SU-DHL-6 (cell line): ENCODE results near the gene HOXB1.

ENCODE experiments used
- CTCF ChIP-seq: fragments of 200-600 bp; sonication (generic); IDR thresholded peaks from one replicate; pipeline ENCODE4 v1.5.1; 2017; ENCODE audit warnings: antibody characterized with exemption, mild to moderate bottlenecking, low read length, moderate library complexity; ENCODE audit not compliant: insufficient read depth, poor library complexity, severe bottlenecking
- EZH2phosphoT487 ChIP-seq: fragments of 200-600 bp; sonication (generic), shearing (Covaris generic); conservative IDR thresholded peaks from 2 replicates; pipeline ENCODE4 v1.6.1; 2018; ENCODE audit warnings: mild to moderate bottlenecking, antibody characterized with exemption, low read length, moderate library complexity, mixed read lengths

- TF ChIP-seq CTCF (no peak), EZH2phosphoT487 (no peak)
These were observed 21.0 kb upstream of the HOXB1 start for GRCh38 chr17:48551596-48552465.
